Left lung (tissue), 10 donors: Measurements from ENCODE around the gene CNKSR2. TPM values are rescaled to one million over a fixed set of nuclear protein-coding genes. Genes with fewer than 3 reads are reported as not detected.

Experiments
- ATAC-seq: fragments of 200-7000 bp; cut with Tn5 transposase; one replicate; pipeline ENCODE4 v1.9.1; 2020; ENCODE audit warnings: moderate library complexity
- DNase-seq, 4 donors: peaks; one replicate each; pipeline ENCODE4 v3.0.0-alpha.2; 2013 to 2020
- H3K27ac ChIP-seq, 2 donors: fragments of 200-600 bp; sonication (generic) in 1 of 2; one replicate each; pipeline versions ENCODE4 v1.5.0 to v1.8.0; 2020 to 2021
- H3K27me3 ChIP-seq, 2 donors: fragments of 200-600 bp; sonication (generic) in 1 of 2; one replicate each; pipeline versions ENCODE4 v1.5.0 to v1.8.0; 2020 to 2021
- H3K36me3 ChIP-seq, 2 donors: fragments of 200-600 bp; sonication (generic) in 1 of 2; one replicate each; pipeline versions ENCODE4 v1.5.0 to v1.8.0; 2020 to 2021
- H3K4me1 ChIP-seq, 2 donors: fragments of 200-600 bp; one replicate each; pipeline ENCODE4 v1.8.0; 2021
- H3K4me3 ChIP-seq, 2 donors: fragments of 200-600 bp; sonication (generic) in 1 of 2; one replicate each; pipeline versions ENCODE4 v1.5.0 to v1.8.0; 2020 to 2021; ENCODE audit warnings: mild to moderate bottlenecking in 1 of 2
- H3K9me3 ChIP-seq, 2 donors: fragments of 200-600 bp; sonication (generic) in 1 of 2; one replicate each; pipeline versions ENCODE4 v1.5.0 to v1.8.0; 2020 to 2021
- CTCF ChIP-seq, 2 donors: fragments of 200-600 bp; sonication (generic) in 1 of 2; IDR thresholded peaks; one replicate each; pipeline versions ENCODE4 v1.5.0 to v1.8.0; 2021; ENCODE audit warnings: antibody characterized with exemption in 2 of 2
- intact Hi-C, 2 donors: fragments of 100-400 bp; cut with DNase I; formaldehyde crosslinking; loops; one replicate each; pipeline versions ENCODE4 v1.11.2 to v1.14.2; 2022
- polyA plus RNA-seq, 6 donors: library from polyadenylated mRNA; unstranded; fragments of 120-200 nt; gene quantifications; one replicate each; pipeline ENCODE4 v1.2.1, GENCODE V29; 2013; ENCODE audit not compliant: insufficient read length in 6 of 6
- total RNA-seq, 2 donors: library from RNA; stranded (reverse); fragmentation: NEBNext Ultra II Directional; extraction: Animal tissue kit (Norgen Biotek cat#: 25700); gene quantifications; one replicate each; pipeline ENCODE4 v1.2.1, GENCODE V29; 2021
- donor health status: DM: no; HTN: yes; CAD: no.
- donor health status: DM: no; HTN: no; CAD: no.

Gene CNKSR2
- total and polyA plus RNA-seq, 8 donors, result 3.8 to 14.9 (median 9.8) TPM

- Histone ChIP-seq H3K9me3 (no peaks in the 10 kb centered on the region), H3K36me3 (no peaks in the 10 kb centered on the region), H3K27me3 (no peaks in the 10 kb centered on the region), H3K27ac (no peak overlapping the region), H3K4me3 (no peak overlapping the region), H3K4me1 (no peaks in the 10 kb centered on the region)
- intact Hi-C loops, result no loop called here
- DNase-seq (no peak), ATAC-seq (no peak)
- TF ChIP-seq CTCF (IDR thresholded peaks at IDR 0.05), result no peak
Measured at GRCh38 chrX:21610168-21610567, 235.9 kb downstream of the CNKSR2 start.

GRCh38 chrX:21612154-21612553 is 237.9 kb downstream of the CNKSR2 start:
- no peak for TF ChIP-seq CTCF (IDR thresholded peaks at IDR 0.05)
- intact Hi-C loops, result no loop called here

GRCh38 chrX:21616386-21616785 is 242.2 kb downstream of the CNKSR2 start:
- H3K27ac ChIP-seq, result no peak overlapping the region
- no peaks in the 10 kb centered on the region for H3K36me3 ChIP-seq
- no peak overlapping the region for H3K4me3 ChIP-seq
- H3K27me3 ChIP-seq, result no peaks in the 10 kb centered on the region
- no peak for TF ChIP-seq CTCF (IDR thresholded peaks at IDR 0.05)
- no peaks in the 10 kb centered on the region for H3K9me3 ChIP-seq
- ATAC-seq (no peak), DNase-seq (no peak)
- no peaks in the 10 kb centered on the region for H3K4me1 ChIP-seq
- intact Hi-C loops, result no loop called here

More at GRCh38 chrX:21612154-21612553, 237.9 kb downstream of the CNKSR2 start:
- Histone ChIP-seq H3K27ac (no peak overlapping the region), H3K36me3 (no peaks in the 10 kb centered on the region), H3K9me3 (no peaks in the 10 kb centered on the region), H3K4me1 (no peaks in the 10 kb centered on the region), H3K27me3 (no peaks in the 10 kb centered on the region), H3K4me3 (no peak overlapping the region)
- no peak for ATAC-seq
- DNase-seq, result no peak

GRCh38 chrX:21620234-21620633 is 246.0 kb downstream of the CNKSR2 start:
- intact Hi-C loops, result no loop called here
- Histone ChIP-seq H3K27me3 (no peaks in the 10 kb centered on the region), H3K36me3 (no peaks in the 10 kb centered on the region), H3K4me3 (no peak overlapping the region), H3K27ac (no peak overlapping the region), H3K4me1 (no peaks in the 10 kb centered on the region), H3K9me3 (no peaks in the 10 kb centered on the region)
- DNase-seq (no peak), ATAC-seq (no peak)
- no peak for TF ChIP-seq CTCF (IDR thresholded peaks at IDR 0.05)

GRCh38 chrX:21623778-21624501 is 249.7 kb downstream of the CNKSR2 start:
- no peaks in the 10 kb centered on the region for H3K9me3 ChIP-seq
- TF ChIP-seq CTCF (IDR thresholded peaks at IDR 0.05), result no peak
- no peak overlapping the region for H3K27ac ChIP-seq
- no peak overlapping the region for H3K4me3 ChIP-seq
- DNase-seq, result no peak
- H3K27me3 ChIP-seq, result no peaks in the 10 kb centered on the region
- intact Hi-C loops, result no loop called here
- no peaks in the 10 kb centered on the region for H3K4me1 ChIP-seq
- no peak for ATAC-seq
- no peaks in the 10 kb centered on the region for H3K36me3 ChIP-seq
